ENCODE data around the gene OPCML. TPM values are rescaled to one million over a fixed set of nuclear protein-coding genes. Genes with fewer than 3 reads are reported as not detected.

Gene OPCML
- total RNA-seq, 1 experiment from 2014 or later: 0.21 TPM

GRCh38 chr11:133197425-133197824 is 334.9 kb downstream of the OPCML start:
- Histone ChIP-seq H3K36me3 (replicated peaks; ENCODE audit: control insufficient read depth, insufficient read depth, low read length) (no peaks in the 10 kb centered on the region; the same call in 1 of the 2 replicates), H3K27me3 (ENCODE audit: control insufficient read depth, insufficient read depth, low read length) (no peaks in the 10 kb centered on the region), H3K4me3 (ENCODE audit: insufficient read depth, low read depth, low read length) (no peak overlapping the region)
- no peak for DNase-seq

GRCh38 chr11:133191931-133192330 is 340.4 kb downstream of the OPCML start:
- no peaks in the 10 kb centered on the region for H3K27me3 ChIP-seq (ENCODE audit: control insufficient read depth, insufficient read depth, low read length)
- H3K36me3 ChIP-seq (replicated peaks; ENCODE audit: control insufficient read depth, insufficient read depth, low read length): no peaks in the 10 kb centered on the region
- DNase-seq: no peak
- H3K4me3 ChIP-seq (ENCODE audit: insufficient read depth, low read depth, low read length): no peak overlapping the region

- DNase-seq: no peak
- no peaks in the 10 kb centered on the region for H3K36me3 ChIP-seq (replicated peaks; ENCODE audit: control insufficient read depth, insufficient read depth, low read length)
- H3K4me3 ChIP-seq (ENCODE audit: insufficient read depth, low read depth, low read length): no peak overlapping the region
- no peaks in the 10 kb centered on the region for H3K27me3 ChIP-seq (ENCODE audit: control insufficient read depth, insufficient read depth, low read length)
Measured at GRCh38 chr11:133181667-133182066, 350.6 kb downstream of the OPCML start.

GRCh38 chr11:133181066-133181465 is 351.2 kb downstream of the OPCML start:
- no peak overlapping the region for H3K4me3 ChIP-seq (ENCODE audit: insufficient read depth, low read depth, low read length)
- H3K36me3 ChIP-seq (replicated peaks; ENCODE audit: control insufficient read depth, insufficient read depth, low read length): no peaks in the 10 kb centered on the region
- H3K27me3 ChIP-seq (ENCODE audit: control insufficient read depth, insufficient read depth, low read length): no peaks in the 10 kb centered on the region
- no peak for DNase-seq

- Histone ChIP-seq H3K36me3 (replicated peaks; ENCODE audit: control insufficient read depth, insufficient read depth, low read length) (no peaks in the 10 kb centered on the region), H3K27me3 (ENCODE audit: control insufficient read depth, insufficient read depth, low read length) (no peaks in the 10 kb centered on the region), H3K4me3 (ENCODE audit: insufficient read depth, low read depth, low read length) (no peak overlapping the region)
- DNase-seq: no peak
Measured at GRCh38 chr11:133180201-133180600, 352.1 kb downstream of the OPCML start.

- Histone ChIP-seq H3K36me3 (replicated peaks; ENCODE audit: control insufficient read depth, insufficient read depth, low read length) (no peaks in the 10 kb centered on the region), H3K27me3 (ENCODE audit: control insufficient read depth, insufficient read depth, low read length) (no peaks in the 10 kb centered on the region), H3K4me3 (ENCODE audit: insufficient read depth, low read depth, low read length) (no peak overlapping the region)
- DNase-seq: no peak
Measured at GRCh38 chr11:133176748-133177147, 355.6 kb downstream of the OPCML start.

GRCh38 chr11:133175103-133175502 is 357.2 kb downstream of the OPCML start:
- no peak for DNase-seq
- no peaks in the 10 kb centered on the region for H3K36me3 ChIP-seq (replicated peaks; ENCODE audit: control insufficient read depth, insufficient read depth, low read length)
- H3K27me3 ChIP-seq (ENCODE audit: control insufficient read depth, insufficient read depth, low read length): no peaks in the 10 kb centered on the region
- no peak overlapping the region for H3K4me3 ChIP-seq (ENCODE audit: insufficient read depth, low read depth, low read length)

GRCh38 chr11:133173810-133174412 is 358.4 kb downstream of the OPCML start:
- no peak overlapping the region for H3K4me3 ChIP-seq (ENCODE audit: insufficient read depth, low read depth, low read length)
- H3K27me3 ChIP-seq (ENCODE audit: control insufficient read depth, insufficient read depth, low read length): no peaks in the 10 kb centered on the region
- no peak for DNase-seq
- H3K36me3 ChIP-seq (replicated peaks; ENCODE audit: control insufficient read depth, insufficient read depth, low read length): no peaks in the 10 kb centered on the region

GRCh38 chr11:133172349-133172748 is 360.0 kb downstream of the OPCML start:
- no peak for DNase-seq
- H3K27me3 ChIP-seq (ENCODE audit: control insufficient read depth, insufficient read depth, low read length): no peaks in the 10 kb centered on the region
- H3K4me3 ChIP-seq (ENCODE audit: insufficient read depth, low read depth, low read length): no peak overlapping the region
- no peaks in the 10 kb centered on the region for H3K36me3 ChIP-seq (replicated peaks; ENCODE audit: control insufficient read depth, insufficient read depth, low read length)

- no peaks in the 10 kb centered on the region for H3K27me3 ChIP-seq (ENCODE audit: control insufficient read depth, insufficient read depth, low read length)
- no peak overlapping the region for H3K4me3 ChIP-seq (ENCODE audit: insufficient read depth, low read depth, low read length)
- DNase-seq: no peak
- H3K36me3 ChIP-seq (replicated peaks; ENCODE audit: control insufficient read depth, insufficient read depth, low read length): no peaks in the 10 kb centered on the region
Measured at GRCh38 chr11:133171374-133171773, 360.9 kb downstream of the OPCML start.

GRCh38 chr11:133168016-133168415 is 364.3 kb downstream of the OPCML start:
- Histone ChIP-seq H3K27me3 (ENCODE audit: control insufficient read depth, insufficient read depth, low read length) (no peaks in the 10 kb centered on the region), H3K36me3 (replicated peaks; ENCODE audit: control insufficient read depth, insufficient read depth, low read length) (no peaks in the 10 kb centered on the region), H3K4me3 (ENCODE audit: insufficient read depth, low read depth, low read length) (no peak overlapping the region)
- no peak for DNase-seq

- H3K36me3 ChIP-seq (replicated peaks; ENCODE audit: control insufficient read depth, insufficient read depth, low read length): no peaks in the 10 kb centered on the region
- DNase-seq: no peak
Measured at GRCh38 chr11:133166662-133167061, 365.6 kb downstream of the OPCML start.

GRCh38 chr11:133164986-133165385 is 367.3 kb downstream of the OPCML start:
- H3K4me3 ChIP-seq (ENCODE audit: insufficient read depth, low read depth, low read length): no peak overlapping the region
- no peaks in the 10 kb centered on the region for H3K36me3 ChIP-seq (replicated peaks; ENCODE audit: control insufficient read depth, insufficient read depth, low read length)
- H3K27me3 ChIP-seq (ENCODE audit: control insufficient read depth, insufficient read depth, low read length): no peaks in the 10 kb centered on the region
- DNase-seq: no peak

More at GRCh38 chr11:133166662-133167061, 365.6 kb downstream of the OPCML start:
- no peaks in the 10 kb centered on the region for H3K27me3 ChIP-seq (ENCODE audit: control insufficient read depth, insufficient read depth, low read length)
- H3K4me3 ChIP-seq (ENCODE audit: insufficient read depth, low read depth, low read length): no peak overlapping the region

GRCh38 chr11:133163463-133164419 is 368.6 kb downstream of the OPCML start:
- Histone ChIP-seq H3K4me3 (ENCODE audit: insufficient read depth, low read depth, low read length) (no peak overlapping the region), H3K27me3 (ENCODE audit: control insufficient read depth, insufficient read depth, low read length) (no peaks in the 10 kb centered on the region), H3K36me3 (replicated peaks; ENCODE audit: control insufficient read depth, insufficient read depth, low read length) (no peaks in the 10 kb centered on the region)
- DNase-seq: peak; percentile 72

- DNase-seq: no peak
- no peak overlapping the region for H3K4me3 ChIP-seq (ENCODE audit: insufficient read depth, low read depth, low read length)
- no peaks in the 10 kb centered on the region for H3K27me3 ChIP-seq (ENCODE audit: control insufficient read depth, insufficient read depth, low read length)
- no peaks in the 10 kb centered on the region for H3K36me3 ChIP-seq (replicated peaks; ENCODE audit: control insufficient read depth, insufficient read depth, low read length)
Measured at GRCh38 chr11:133162227-133162626, 370.1 kb downstream of the OPCML start.

All from H7 (cell line).